Germinal center (tissue), 1 donor: ENCODE data around the gene PRDM5.

Experiments used
- DNase-seq: peaks from one replicate; pipeline ENCODE4 v3.0.0; 2012; ENCODE audit warnings: mixed read lengths, low spot score

Gene PRDM5

GRCh38 chr4:120819805-120820437 lies 102.6 kb downstream of the PRDM5 start:
- DNase-seq = no peak

GRCh38 chr4:120816296-120816965 lies 106.1 kb downstream of the PRDM5 start:
- DNase-seq = no peak

- no peak for DNase-seq
Measured at GRCh38 chr4:120815361-120815760, 107.2 kb downstream of the PRDM5 start.

- DNase-seq = no peak
Measured at GRCh38 chr4:120814886-120815285, 107.6 kb downstream of the PRDM5 start.

- no peak for DNase-seq
Measured at GRCh38 chr4:120812216-120812615, 110.3 kb downstream of the PRDM5 start.

GRCh38 chr4:120809518-120809917 lies 113.0 kb downstream of the PRDM5 start:
- DNase-seq = no peak

- DNase-seq = no peak
Measured at GRCh38 chr4:120808475-120809141, 113.9 kb downstream of the PRDM5 start.

- DNase-seq = no peak
Measured at GRCh38 chr4:120801137-120801758, 121.3 kb downstream of the PRDM5 start.

GRCh38 chr4:120798570-120798969 lies 124.0 kb downstream of the PRDM5 start:
- no peak for DNase-seq

GRCh38 chr4:120796271-120796670 lies 126.3 kb downstream of the PRDM5 start:
- DNase-seq = no peak

GRCh38 chr4:120785202-120785601 lies 137.3 kb downstream of the PRDM5 start:
- DNase-seq = no peak

- no peak for DNase-seq
Measured at GRCh38 chr4:120777459-120777858, 145.1 kb downstream of the PRDM5 start.

- no peak for DNase-seq
Measured at GRCh38 chr4:120775431-120775830, 147.1 kb downstream of the PRDM5 start.

- DNase-seq = no peak
Measured at GRCh38 chr4:120773641-120774040, 148.9 kb downstream of the PRDM5 start.

GRCh38 chr4:120771907-120772306 lies 150.6 kb downstream of the PRDM5 start:
- no peak for DNase-seq

GRCh38 chr4:120770897-120771296 lies 151.6 kb downstream of the PRDM5 start:
- DNase-seq = no peak

GRCh38 chr4:120769227-120769626 lies 153.3 kb downstream of the PRDM5 start:
- no peak for DNase-seq

GRCh38 chr4:120765260-120765680 lies 157.3 kb downstream of the PRDM5 start:
- no peak for DNase-seq

GRCh38 chr4:120763650-120764049 lies 158.9 kb downstream of the PRDM5 start:
- DNase-seq = no peak

- DNase-seq = no peak
Measured at GRCh38 chr4:120761070-120761469, 161.5 kb downstream of the PRDM5 start.

GRCh38 chr4:120760047-120760446 lies 162.5 kb downstream of the PRDM5 start:
- DNase-seq = no peak

- DNase-seq = no peak
Measured at GRCh38 chr4:120755864-120756263, 166.7 kb downstream of the PRDM5 start.

- DNase-seq = no peak
Measured at GRCh38 chr4:120754590-120754989, 167.9 kb downstream of the PRDM5 start.
